Stimulated activated CD4-positive, alpha-beta T cell treated with anti-CD3 and anti-CD28 coated beads, Interleukin-15, amount 100 ng/mL, for 24 hours (primary cell): Measurements from ENCODE around the gene THRAP3.
A peak's percentile ranks its signal among the peaks of the same experiment; 100 is the strongest.

Experiments used
- DNase-seq: peaks from one replicate; pipeline ENCODE4 v3.0.0-alpha.2; 2020

THRAP3 gene

DNA sequence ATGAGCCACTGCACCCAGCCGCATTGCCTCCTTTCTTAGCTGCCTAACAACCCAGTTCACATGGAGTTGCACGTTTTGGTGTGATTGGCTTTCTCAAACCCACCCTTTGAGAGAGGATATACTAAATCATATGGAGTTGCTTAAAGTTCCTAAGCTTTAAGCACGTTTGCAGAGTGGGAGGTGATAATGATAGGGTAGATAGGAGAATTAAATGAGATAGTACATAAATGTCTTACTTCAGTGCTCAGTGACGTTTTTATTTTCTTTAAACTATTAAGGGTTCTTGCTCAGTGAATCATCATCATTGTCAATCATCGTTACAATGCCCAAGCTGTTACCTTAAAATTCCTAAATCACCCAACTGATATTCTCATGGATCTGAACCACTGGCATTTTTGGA lies 79.0 kb downstream of the THRAP3 start:
- DNase-seq: no peak

DNA sequence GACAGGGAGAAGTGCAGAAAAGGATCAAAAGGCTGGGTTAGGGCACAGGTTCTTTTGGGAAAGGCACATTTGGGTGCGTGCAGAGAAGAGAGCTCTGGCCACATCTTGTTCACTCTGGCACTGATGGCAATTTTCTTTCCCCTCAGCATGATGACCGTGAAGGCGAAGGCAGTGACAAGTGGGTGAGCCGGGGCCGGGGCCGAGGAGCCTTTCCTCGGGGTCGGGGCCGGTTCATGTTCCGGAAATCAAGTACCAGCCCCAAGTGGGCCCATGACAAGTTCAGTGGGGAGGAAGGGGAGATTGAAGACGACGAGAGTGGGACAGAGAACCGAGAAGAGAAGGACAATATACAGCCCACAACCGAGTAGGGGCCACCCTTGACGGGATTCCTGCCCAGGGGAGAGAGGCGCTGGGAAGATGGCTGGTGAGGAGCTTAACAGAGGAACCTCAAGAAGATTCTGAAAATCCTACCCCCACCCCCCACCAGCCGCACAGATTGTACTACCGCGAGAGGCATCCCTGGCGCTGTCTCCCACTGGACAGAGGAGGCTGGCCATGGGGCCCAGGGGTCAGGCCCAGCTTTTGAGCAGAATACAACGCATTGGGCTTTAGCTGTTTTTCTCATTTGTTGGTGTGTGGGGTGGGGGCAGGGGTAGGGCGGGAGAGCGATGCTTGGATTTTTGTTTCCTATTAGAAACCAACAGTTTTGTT lies 79.6 kb downstream of the THRAP3 start:
- no peak for DNase-seq

DNA sequence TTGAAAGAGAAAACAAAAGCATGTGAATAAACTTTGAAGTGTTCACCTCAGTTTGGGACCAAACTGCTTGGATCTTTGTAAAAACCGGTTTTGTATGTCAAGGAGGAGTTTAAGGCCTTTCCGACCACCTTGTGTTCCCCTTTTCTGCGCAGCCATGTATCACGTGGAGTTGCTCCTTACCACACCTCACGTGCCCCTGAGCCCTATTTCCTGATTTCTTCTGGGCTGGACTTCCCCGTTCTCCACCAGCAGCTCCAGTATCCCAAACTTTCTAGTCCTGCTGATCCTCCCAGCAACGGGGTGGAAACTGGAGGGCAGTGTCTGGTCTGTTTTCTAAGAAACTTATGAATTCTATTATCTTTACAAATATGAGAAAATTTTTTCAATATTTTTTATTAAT lies 80.3 kb downstream of the THRAP3 start:
- no peak for DNase-seq

DNA sequence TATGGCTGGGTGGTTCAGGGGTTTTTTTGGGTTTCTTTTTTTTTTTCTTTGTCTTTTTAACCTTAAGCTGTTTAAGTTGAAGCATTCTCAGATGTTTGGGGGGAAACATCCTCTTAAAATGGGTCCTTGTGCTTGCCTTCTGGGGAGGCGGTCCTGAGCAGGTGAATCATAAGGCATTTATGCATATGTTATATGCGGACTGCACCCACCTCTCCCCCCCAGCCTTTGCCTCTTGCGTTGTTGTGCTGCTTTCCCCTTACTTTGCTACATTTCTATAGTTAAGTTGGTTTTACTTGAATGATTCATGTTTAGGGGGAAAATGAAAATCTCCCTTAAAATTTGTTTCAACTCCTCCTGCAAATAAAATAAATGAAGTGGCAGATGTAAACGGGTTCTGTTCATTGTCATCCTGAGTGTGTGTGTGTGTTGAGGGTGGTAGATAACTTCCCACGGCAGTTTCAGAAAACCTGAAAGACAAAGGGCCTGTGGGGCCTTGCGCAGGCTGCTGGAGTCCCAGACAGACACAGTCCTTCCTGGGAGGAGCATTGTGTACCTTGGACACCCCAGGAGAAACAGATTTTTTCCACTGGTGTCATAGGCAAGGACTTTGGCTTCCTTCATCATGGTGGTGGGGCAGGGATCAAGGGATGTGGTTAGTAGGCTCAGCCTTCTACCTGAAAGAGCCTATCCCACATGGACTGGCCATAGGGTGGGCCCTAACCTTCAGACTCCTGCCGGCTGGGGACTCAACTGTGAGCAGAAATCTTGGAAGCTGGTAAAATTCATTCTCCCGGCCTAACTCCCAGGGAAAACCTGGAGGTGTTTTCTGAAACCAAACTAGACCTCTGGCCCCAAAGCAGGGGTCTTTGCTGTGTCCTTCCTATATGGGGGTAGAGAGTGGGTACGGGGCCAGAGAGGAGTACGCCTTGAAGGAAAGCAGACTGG lies 81.0 kb downstream of the THRAP3 start:
- peak; percentile 69 for DNase-seq

DNA sequence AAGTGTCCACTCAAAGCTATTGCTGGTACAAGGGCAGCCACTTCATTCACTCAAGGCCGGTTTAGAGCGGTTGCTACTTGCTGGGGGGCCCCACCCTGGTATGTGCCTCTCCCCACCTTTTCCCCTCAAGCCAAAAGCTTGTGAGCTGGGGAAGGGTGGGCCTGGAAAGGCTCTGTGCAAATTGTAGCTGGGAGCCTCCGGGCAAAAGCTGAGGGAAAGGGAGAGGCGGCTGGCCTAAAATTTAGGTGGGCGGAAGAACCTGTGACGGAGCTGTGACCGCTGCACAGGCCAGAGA lies 81.6 kb downstream of the THRAP3 start:
- DNase-seq: no peak

DNA sequence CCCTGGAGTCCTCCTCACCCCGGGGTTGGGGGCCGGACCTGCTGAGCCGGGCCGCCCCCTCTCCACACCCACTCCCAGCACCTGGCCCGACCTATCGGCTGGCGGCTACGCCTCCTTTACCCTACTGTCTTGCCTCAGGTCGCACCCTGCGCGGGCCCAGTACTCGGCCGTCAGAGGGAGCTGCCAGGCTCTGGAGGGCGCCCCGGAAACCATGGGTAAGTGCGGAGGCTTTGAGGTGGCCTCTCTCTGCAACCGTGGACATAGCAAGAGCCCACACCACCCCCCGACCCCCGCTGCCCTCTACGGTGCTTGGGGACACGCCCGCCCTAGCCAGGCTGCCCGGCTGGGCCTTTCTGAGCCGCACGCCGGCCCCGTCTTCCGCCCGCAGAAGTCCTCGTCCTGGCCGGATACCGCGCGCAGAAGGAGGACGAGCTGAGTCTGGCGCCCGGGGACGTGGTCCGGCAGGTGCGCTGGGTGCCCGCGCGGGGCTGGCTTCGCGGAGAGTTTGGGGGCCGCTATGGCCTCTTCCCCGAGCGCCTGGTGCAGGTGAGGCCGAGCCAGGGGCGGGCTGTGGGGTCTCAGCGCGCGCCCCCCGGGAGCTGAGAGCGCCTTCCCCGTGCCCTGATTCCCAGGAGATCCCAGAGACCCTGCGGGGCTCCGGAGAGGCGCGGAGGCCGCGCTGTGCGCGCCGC lies 82.1 kb downstream of the THRAP3 start, which contains the start of gene SH3D21:
TSS of gene SH3D21 (plus strand) at position 159 of the 692 bp plus-strand sequence. CDS start at position 212, 53 bp downstream.
- DNase-seq: peak; percentile 67

DNA sequence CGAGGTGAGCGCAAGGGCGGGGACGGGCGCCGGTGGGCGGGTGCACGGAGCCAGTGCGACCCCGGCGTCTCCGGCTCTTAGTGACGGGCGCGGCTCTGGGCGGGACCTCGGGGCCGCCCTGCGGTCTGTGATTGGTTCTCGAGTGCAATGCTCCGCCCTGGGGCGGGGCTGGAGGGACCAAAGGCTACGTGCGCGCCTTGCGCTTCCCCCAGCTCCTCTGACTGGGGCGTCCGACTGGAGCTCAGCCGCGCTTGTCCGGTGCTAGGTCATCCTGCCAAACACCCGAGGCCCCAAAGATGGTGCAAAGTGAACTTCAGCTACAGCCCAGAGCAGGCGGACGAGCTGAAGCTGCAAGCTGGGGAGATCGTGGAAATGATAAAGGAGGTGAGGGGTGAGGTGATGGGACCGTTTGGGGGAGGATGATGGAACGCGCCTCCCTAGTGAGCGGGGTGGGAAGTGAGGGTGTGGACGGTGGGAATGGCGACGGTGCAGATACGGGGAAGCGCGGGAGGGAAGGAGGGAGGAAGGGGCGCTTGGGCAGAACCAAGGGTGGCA lies 82.7 kb downstream of the THRAP3 start:
- DNase-seq: peak; percentile 95

DNA sequence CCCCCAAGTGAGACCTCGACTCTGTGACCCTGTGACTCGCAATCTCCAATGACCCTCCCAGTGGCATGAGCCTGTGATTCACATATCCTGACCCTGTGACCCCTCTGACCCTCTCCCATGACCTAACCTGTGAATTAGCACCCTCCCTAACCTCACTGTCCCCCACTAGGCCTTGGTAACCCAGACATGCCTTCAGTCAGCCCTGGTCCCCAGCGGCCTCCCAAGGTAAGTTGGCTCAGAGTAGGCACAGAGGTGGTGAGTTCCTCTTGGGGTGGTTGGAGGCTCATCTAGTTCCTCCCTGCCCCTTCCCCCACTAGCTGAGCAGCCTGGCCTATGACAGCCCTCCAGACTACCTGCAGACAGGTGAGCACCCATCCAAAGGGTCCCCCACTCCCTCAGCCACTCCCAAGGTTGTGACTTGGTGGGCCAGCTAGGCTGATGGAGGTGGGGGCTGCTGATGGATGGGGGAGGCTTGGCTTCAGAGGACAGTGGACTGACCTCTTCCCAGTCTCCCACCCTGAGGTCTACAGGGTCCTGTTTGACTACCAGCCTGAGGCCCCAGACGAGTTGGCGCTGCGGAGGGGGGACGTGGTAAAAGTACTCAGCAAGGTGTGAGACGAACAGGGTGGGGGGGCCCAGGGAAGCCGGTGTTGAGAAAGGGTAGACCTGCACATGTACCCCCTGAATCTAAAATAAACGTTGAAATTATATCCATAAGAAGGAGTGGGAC lies 83.5 kb downstream of the THRAP3 start:
- no peak for DNase-seq

DNA sequence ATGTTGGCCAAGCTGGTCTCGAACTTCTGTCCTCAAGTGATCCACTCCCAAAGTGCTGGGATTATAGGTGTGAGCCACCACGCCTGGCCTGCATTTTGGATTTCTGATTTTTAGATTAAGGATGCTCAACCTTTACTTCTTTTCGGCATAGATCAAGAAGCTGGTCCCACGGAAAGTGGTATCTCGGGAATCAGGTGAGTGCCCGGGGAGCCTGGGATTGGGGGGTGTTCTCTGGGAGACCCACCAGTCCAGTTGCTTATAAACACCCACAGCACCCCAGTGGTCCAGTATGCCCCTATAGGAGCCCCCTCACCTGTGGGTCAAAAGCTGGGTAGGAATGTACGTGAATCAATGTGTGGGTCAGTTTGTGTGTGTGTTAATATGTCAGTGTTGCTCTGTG lies 85.2 kb downstream of the THRAP3 start:
- DNase-seq: no peak

DNA sequence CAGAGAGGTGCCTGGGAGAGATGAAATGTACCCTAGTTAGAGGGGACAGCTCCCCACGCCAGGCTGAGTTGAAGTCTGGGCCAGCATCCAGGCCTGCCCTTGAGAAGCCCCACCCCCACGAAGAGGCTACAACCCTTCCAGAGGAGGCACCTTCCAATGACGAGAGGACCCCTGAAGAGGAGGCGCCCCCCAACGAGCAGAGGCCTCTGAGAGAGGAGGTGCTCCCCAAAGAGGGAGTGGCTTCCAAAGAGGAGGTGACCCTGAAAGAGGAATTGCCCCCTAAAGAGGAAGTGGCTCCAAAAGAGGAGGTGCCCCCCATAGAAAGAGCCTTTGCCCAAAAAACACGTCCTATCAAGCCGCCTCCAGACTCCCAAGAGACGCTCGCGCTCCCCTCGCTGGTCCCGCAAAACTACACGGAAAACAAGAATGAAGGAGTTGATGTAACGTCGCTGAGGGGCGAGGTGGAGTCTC lies 96.1 kb downstream of the THRAP3 start:
- DNase-seq: no peak

DNA sequence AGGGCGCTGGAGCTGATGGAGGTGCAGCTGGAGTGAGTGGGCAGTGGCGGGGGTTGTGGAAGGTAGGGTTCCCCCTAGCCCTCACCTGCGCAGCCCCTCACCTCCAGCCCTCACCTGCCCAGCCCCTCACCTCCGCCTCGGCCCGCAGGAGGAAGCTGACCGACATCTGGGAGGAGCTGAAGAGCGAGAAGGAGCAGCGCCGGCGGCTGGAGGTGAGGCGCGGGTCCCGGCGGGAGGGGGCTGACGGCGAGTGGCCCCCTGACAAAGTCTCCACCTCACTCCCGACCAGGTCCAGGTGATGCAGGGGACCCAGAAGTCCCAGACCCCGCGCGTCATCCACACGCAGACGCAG lies 96.5 kb downstream of the THRAP3 start:
- DNase-seq: no peak

DNA sequence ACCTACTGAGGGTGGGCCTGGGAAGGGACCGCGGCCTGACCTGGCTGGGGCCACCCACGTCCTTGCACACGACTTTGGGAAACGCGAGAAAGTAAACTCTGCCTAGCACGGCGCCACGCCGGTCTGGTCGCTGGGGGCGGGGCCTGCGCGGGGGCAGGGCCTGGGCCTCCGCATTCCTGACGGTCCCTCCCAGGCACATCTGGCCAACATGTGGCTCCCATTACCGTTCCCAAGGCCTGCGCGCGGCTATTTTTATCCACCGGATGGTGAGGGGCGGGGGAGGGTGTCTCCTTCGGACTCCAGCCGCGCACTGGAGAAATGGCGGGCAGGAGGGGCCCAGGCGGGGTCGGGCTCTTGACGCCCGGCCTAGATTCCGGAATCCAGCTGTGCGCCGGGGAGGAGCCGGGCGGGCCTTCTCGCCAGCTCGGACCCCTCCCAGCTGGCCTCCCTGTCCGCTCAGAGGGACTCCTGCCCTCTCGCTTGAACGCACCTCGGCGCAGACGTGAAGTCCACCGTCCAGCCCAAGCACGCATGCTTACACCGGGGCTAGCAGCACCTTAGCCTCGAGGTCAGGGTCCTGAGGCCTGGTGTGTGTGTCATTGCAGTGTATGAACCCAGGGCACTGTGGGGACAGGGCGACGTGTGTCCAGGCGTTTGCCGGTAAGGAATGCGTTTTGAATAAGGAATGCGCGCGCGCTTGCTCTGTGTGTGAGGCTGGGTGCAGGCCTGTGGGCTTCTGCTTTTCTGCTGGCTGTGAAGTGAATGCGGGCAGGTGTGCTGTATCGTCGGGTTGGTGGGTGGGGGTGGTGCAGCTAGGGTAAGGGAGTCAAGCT lies 97.1 kb downstream of the THRAP3 start:
- DNase-seq: peak; percentile 65

DNA sequence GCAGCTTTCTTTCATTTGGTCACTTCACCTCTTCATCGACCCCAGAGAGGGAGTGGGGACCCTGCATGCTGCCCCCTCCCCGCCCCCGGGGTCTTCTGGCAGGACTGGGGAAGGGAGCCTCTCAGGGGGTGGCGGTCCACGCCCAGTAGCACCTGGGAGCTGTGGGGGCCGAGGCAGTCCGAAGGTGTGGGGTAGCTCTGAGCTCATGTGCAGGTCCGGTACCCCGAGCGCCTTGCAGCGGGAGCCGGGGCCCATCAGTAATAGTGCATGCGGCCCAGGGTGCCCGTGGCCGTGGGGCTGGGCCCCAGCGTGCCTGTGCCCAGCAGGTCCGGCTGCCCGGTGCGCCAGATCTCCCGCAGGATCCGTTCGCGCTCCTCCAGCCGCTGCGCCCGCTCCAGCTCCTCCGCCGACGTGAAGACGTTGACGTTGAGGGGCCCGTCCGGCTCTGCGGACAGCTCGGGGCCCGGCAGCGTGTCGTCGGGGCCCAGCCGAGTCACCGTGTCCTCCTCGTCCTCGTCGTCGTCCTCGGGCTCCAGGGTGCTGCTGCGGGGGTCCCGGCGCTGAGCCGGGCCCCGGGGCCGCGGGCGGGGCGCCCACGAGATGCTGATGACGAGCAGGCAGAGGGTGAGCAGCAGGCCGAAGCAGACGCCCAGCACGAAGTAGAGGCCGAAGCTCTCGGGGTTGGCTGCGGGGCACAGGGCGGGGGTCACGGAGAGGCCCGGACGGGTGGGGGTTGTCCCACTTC lies 98.0 kb downstream of the THRAP3 start:
- DNase-seq: no peak

DNA sequence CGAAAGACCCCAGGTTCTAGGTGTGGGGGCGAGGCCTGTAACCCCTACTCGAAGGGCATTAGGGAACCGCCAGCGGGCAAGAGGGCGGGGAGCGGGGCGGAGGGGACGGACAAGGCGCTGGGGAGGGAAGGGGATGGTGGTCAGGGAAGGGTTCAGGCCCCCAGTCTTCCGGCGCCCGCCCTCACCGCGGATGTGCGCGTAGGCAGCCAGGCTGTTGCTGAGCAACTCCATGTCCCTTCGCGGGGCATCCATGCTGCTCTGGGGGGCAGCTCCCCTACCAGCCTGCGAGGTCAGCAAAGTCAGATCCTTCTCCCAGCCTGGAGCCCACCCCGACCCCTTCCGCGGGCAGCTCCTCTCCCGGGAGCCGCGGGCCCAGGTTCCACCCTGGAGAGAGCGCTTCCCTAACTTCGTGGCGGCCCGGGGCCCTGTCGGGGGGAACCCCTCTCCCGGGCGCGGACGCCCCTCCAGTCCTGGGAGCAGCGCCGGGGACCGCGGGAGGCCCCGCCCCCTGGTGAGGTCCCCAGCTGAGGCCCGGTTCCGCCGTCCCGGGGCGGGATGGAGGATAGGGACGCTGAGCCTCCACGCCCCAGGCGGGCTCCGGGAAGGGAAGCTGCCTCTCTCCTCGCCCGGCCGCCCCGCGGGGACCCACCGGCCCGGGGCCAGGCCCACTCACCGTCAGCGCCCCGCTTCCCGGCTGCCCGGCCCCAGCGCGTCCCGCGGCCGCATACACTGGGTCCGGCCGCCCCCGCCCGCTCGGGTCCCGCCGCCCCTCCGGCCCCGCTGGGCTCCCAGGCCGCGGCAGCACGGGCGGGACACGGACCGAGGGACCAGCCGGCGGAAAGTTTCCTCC lies 98.8 kb downstream of the THRAP3 start:
- DNase-seq: peak; percentile 60

DNA sequence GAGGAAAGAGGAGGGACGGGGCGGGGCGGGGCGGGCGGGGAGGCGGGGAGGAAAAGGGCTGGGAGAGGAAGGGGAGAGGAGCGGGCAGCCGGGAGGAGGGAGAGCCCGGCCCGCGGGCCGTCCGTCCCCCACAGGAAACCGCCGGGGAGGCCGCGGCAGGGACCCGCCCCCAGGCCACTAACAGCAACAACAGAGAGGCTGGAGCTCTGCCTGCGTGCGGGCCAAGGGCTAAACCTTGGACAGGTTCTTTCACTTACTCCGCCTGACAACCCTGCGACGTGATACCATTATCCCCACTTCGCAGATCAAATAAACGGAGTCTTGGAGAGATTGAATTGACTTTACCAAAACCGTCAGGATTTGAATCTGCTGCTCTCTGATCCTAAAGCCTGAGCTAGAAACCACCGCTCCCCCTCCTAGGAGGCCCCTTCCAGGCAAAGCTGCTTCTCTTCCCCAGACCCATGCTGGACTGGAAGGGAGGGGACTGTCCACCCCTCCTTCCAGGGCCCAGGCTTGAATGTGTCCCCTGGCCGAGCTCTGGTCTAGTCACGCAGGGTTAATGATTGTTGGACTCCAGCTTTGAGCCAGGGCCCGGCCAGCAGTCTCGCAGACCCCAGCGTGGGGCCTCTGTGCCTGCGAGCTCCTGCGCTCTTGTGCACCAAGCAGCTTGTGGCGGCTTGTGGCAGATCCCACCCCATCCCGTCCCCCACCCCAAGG lies 99.6 kb downstream of the THRAP3 start, which contains the start of gene EVA1B:
TSS of gene EVA1B (minus strand) at position 10 of the 717 bp plus-strand sequence. CDS start 608 bp downstream, outside the sequence.
- DNase-seq: peak; percentile 71

DNA sequence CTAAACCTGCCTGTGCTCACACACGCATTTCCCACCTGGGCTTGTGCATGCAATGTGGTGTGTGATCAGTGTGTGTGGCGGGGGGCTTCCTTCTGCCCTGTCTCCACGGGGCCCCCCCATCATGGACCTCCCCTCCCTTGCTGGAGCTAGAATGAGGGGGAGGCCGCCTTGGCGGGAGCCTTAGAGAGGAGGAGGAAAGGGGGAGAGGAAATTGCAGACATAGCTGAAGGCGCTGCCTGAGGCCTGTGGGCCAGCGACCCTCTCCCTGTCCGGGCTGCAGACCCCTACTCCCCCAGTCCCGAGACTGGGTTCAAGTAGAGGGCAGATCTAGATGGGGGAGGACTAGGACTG lies 100.1 kb downstream of the THRAP3 start:
- no peak for DNase-seq

DNA sequence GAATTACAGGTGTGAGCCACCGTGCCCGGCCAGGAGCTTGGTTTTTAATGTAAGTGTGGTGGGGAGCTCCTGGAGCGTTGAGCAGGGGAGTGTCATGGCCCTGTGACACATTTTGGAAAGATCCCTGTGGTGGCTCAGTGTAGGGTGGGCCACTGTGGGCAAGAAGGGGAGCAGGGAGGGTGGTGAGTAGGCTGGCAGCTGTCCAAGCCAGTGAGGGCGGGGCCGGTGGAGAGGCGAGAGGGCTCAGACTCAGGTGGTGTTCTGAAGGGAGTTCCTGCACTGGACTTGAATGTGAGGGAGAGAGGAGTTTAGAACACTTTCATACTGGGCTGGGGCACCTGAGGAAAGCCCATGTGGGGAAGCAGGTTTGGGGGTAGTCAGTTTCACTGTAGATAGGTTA lies 102.3 kb downstream of the THRAP3 start:
- DNase-seq: no peak

DNA sequence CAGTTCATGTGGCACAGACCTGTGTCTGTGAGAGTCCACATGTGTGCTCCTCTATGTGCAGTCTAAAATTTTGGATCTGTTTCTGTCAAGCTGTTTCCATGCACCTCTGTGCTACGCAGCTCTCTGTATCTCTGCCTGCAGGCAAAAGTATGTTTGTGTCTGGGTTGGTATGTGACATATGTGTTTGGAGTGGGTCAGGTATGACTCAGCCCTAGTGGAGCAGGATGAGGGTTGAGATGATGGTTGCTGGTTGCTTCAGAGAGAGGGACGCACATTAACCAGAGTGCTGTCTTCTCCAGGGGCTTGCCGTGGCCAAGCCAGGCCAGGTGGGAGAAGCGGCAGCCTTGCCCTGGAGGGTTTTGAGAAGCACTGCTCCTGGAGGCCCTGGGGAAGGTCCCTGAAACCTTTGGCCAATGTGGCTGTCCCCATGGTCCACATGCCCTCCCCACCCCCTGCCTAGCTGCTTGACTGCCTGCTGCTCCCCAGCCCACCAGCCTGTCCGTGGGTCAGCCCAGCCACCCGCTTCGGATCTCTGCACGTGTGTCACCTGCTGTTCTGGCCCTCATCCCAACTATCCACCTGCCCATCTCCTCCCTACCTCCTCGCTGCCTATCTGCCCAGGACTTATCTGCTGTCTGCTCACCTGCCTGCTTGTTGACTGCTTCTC lies 103.3 kb downstream of the THRAP3 start:
- no peak for DNase-seq

DNA sequence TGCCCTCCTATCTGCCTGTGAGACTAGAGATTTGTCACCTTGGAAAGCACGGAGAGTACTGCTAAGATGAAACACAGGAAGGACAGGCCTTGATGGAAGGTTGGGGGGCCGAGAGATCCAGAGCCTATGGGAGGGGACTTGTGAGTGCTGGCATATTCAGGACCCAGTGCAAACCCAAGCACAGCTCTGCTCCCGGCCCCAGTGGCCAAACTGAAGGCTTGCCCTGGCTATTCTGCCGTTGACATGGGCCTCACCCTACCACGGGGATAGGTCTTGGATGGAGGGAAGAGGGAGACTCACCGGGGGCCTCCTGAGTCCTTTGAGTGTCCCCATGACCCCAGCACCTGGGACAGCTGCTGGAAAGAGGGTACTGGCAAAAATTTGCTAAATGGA lies 103.8 kb downstream of the THRAP3 start:
- DNase-seq: no peak
